Adrenal gland (tissue), 12 donors: ENCODE results near the gene HM13. TPM values are rescaled to one million over a fixed set of nuclear protein-coding genes. Genes with fewer than 3 reads are reported as not detected.

Experiments
- DNase-seq, 7 donors: peaks; one replicate each; pipeline ENCODE4 v3.0.0-alpha.2; 2019 to 2020
- H3K27ac ChIP-seq, 5 donors: fragments of 200-600 bp; sonication (generic) in 4 of 5; 1 replicate in 3 of 5; 2 replicates in 2 of 5; pipeline versions ENCODE4 v1.5.1 to v1.8.0; 2016 to 2020; ENCODE audit warnings: mild to moderate bottlenecking in 1 of 5
- H3K27me3 ChIP-seq: fragments of 200-600 bp; 2 replicates; pipeline ENCODE4 v1.8.0; 2021
- H3K36me3 ChIP-seq, 2 donors: fragments of 200-600 bp; replicated peaks in 1 of 2; 1 replicate in 1 of 2; 2 replicates in 1 of 2; pipeline versions ENCODE4 v1.5.1 to v1.8.0; 2018 to 2022
- H3K4me1 ChIP-seq, 2 donors: fragments of 200-600 bp; replicated peaks in 1 of 2; 1 replicate in 1 of 2; 2 replicates in 1 of 2; pipeline versions ENCODE4 v1.5.1 to v1.8.0; 2018 to 2021
- H3K4me3 ChIP-seq, 4 donors: fragments of 200-600 bp; sonication (generic) in 3 of 4; one replicate each; pipeline ENCODE4 v1.5.1; 2016 to 2018
- H3K9me3 ChIP-seq, 3 donors: fragments of 200-600 bp; sonication (generic) in 1 of 3; replicated peaks in 1 of 3; 1 replicate in 2 of 3; 2 replicates in 1 of 3; pipeline versions ENCODE4 v1.5.1 to v1.8.0; 2016 to 2021
- CTCF ChIP-seq, 6 experiments: fragments of 450-650 bp in 4 of 6; fragments of 200-600 bp in 2 of 6; sonication (generic) in 1 of 6; IDR thresholded peaks; 1 replicate in 5 of 6; 2 replicates in 1 of 6; pipeline versions ENCODE4 v1.5.1 to v1.8.0; 2016 to 2021; ENCODE audit warnings: antibody characterized with exemption in 6 of 6, mild to moderate bottlenecking in 2 of 6, moderate library complexity in 1 of 6
- POLR2A ChIP-seq, 2 donors: fragments of 450-650 bp; IDR thresholded peaks; one replicate each; pipeline ENCODE4 v1.6.1; 2017; ENCODE audit warnings: antibody characterized with exemption in 2 of 2, mild to moderate bottlenecking in 2 of 2, moderate library complexity in 1 of 2
- whole genome bisulfite sequencing, 4 donors: extraction: QIAGEN DNeasy Blood & Tissue Kit in 2 of 4; methylation state at CpG; one replicate each; pipeline versions ENCODE4 v1.1.5 to v1.1.7; 2013 to 2017; 5-methylcytosine and 5-hydroxymethylcytosine counted together
- intact Hi-C, 2 donors: fragments of 100-400 bp; cut with DNase I; formaldehyde crosslinking; loops; one replicate each; pipeline versions ENCODE4 v1.14.1 to v1.15.0; 2022 to 2023
- polyA plus RNA-seq, 3 donors: library from polyadenylated mRNA; stranded (reverse); fragments of 200-250 nt in 2 of 3; fragments of 350-450 nt in 1 of 3; fragmentation: Illumina TruSeq in 1 of 3; extraction: RNeasy Lipid Tissue Mini Kit (QIAGEN cat#74804) in 1 of 3; gene quantifications; one replicate each; pipeline ENCODE4 v1.2.3, GENCODE V29; 2013 to 2014
- total RNA-seq, 9 donors: library from RNA; depleted of rRNA in 4 of 9; stranded (reverse); fragments of >200 nt in 4 of 9; fragments of 120-200 nt in 1 of 9; fragmentation: NEBNext Ultra II Directional in 1 of 9; extraction: Animal tissue kit (Norgen Biotek cat#: 25700) in 1 of 9; gene quantifications; one replicate each; pipeline versions ENCODE4 v1.1.0 to v1.2.4, GENCODE V29; 2013 to 2023
- donor health status: healthy with polysubstance abuse.
- donor health status: Bipolar disorder and iron deficiency.
- donor health status: DM: yes; HTN: yes; CAD: no.
- donor health status: DM: no; HTN: no; CAD: no.
- donor health status: DM: no; HTN: no; CAD: no.
- donor health status: DM: yes; HTN: yes; CAD: no.

Gene HM13
- total and polyA plus RNA-seq, 12 donors: 48.5 to 356 (median 157) TPM

DNA sequence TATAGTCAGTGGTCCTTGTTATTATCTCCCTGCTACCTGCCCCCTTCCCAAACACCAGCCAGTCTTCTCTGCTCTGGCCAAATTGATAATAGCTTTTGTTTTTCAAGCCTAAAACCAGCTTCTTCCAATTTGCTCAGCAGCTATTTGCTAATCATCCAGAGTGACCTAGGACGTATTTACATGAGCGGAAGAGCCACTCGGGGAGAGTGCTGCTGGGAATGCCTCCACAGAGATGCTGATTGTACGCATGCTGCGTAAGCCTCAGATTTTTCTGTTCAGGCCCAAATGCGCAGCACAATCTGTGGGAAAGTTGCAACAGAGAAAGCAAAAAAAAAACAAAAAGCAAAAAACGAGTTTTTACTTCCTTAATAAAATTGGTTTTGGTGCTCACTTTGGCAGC lies 66.5 kb downstream of the HM13 start:
- no peaks in the 10 kb centered on the region for H3K36me3 ChIP-seq
- WGBS, 4 donors: 78 to 91% (median 84%) methylated on average over 7 of the region's 7 CpGs
- no peak overlapping the region for H3K4me3 ChIP-seq
- intact Hi-C loops: no loop called here
- no peak overlapping the region for H3K27ac ChIP-seq
- TF ChIP-seq CTCF (IDR thresholded peaks at IDR 0.05) (no peak), POLR2A (IDR thresholded peaks at IDR 0.05) (no peak)
- H3K27me3 ChIP-seq: no peaks in the 10 kb centered on the region
- DNase-seq: no peak
- H3K9me3 ChIP-seq: no peaks in the 10 kb centered on the region
- H3K4me1 ChIP-seq: no peaks in the 10 kb centered on the region

DNA sequence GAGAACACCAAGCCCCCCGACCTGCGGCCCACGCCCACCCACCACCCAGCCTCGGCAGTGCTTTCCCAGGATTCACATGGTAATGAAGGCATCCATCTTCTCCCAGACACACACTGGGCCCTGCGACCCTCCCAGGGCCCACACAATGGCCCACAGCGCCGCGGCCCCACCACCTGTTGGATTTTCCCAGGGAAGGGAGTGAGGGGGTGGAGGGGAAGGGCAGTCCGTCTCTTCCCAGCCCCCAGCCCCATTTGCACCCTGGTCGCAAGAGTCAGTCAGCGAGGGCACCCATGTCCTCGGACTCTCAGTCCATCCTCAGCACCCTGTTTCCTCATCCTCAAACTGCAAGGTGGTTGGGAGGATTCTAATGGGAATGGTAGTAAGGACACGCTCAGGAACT lies 67.1 kb downstream of the HM13 start:
- H3K4me3 ChIP-seq: no peak overlapping the region
- DNase-seq: no peak
- no peak overlapping the region for H3K27ac ChIP-seq

GRCh38 chr20:31587545-31588389 lies 73.5 kb downstream of the HM13 start:
- TF ChIP-seq POLR2A (IDR thresholded peaks at IDR 0.05): no peak
- TF ChIP-seq CTCF (IDR thresholded peaks at IDR 0.05): no peak
- Histone ChIP-seq H3K27ac (peak overlapping the region in 4 of 5 donors; percentile 36 to 81 (median 57)), H3K4me1 (peaks cover 11 to 12% of the 10 kb centered on the region in 2 donors), H3K9me3 (no peaks in the 10 kb centered on the region), H3K4me3 (peak overlapping the region in 2 of 4 donors; percentile 18 to 51), H3K36me3 (no peaks in the 10 kb centered on the region), H3K27me3 (no peaks in the 10 kb centered on the region)
- DNase-seq: peak in 1 of 7 donors; percentile 42
- intact Hi-C loops: no loop called here
- WGBS, 4 donors: 4 to 24% (median 7%) methylated on average over 12 to 76 of the region's 76 CpGs

More for the DNA sequence above, 67.1 kb downstream of the HM13 start:
- intact Hi-C loops: no loop called here
- TF ChIP-seq POLR2A (IDR thresholded peaks at IDR 0.05) (no peak), CTCF (IDR thresholded peaks at IDR 0.05) (no peak)
- H3K4me1 ChIP-seq: no peaks in the 10 kb centered on the region
- WGBS, 4 donors: 75 to 85% (median 83%) methylated on average over 9 to 13 of the region's 13 CpGs
- no peaks in the 10 kb centered on the region for H3K36me3 ChIP-seq
- no peaks in the 10 kb centered on the region for H3K27me3 ChIP-seq
- H3K9me3 ChIP-seq: no peaks in the 10 kb centered on the region

DNA sequence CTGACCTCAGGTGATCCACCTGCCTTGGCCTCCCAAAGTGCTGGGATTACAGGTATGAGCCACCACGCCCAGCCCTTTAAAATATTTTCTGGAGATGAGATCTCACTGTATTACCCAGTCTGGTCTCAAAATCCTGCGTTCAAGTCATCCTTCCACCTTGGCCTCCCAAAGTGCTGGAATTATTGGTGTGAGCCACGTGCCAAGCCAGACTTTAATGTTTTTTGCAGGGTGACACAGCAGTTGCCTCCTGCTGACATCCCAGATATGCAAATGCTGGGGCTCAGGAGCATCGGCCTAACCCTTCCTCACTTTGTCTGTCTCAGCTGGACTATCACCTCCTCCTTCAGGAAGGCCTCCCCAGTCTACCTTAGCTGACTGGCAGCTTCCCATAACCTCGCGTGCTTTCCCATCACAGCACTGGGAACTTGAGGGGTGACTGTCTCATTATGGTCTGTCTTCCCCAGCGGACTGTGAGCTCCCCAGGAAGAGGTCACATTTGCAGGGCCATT lies 76.5 kb downstream of the HM13 start:
- H3K27me3 ChIP-seq: no peaks in the 10 kb centered on the region
- H3K27ac ChIP-seq: no peak overlapping the region
- peaks cover 15 to 17% of the 10 kb centered on the region in 2 donors for H3K4me1 ChIP-seq
- no peaks in the 10 kb centered on the region for H3K9me3 ChIP-seq
- H3K4me3 ChIP-seq: no peak overlapping the region
- no peak for DNase-seq
- no peak for TF ChIP-seq CTCF (IDR thresholded peaks at IDR 0.05)
- no peak for TF ChIP-seq POLR2A (IDR thresholded peaks at IDR 0.05)
- H3K36me3 ChIP-seq: no peaks in the 10 kb centered on the region
- intact Hi-C loops: no loop called here
- WGBS, 4 donors: 89 to 93% (median 90%) methylated on average over 7 of the region's 7 CpGs
